ENCODE measurements around the gene PLCH1.

Gene PLCH1

GRCh38 chr3:155519078-155519477 lies 225.8 kb downstream of the PLCH1 start:
- DNase-seq: no peak

DNA sequence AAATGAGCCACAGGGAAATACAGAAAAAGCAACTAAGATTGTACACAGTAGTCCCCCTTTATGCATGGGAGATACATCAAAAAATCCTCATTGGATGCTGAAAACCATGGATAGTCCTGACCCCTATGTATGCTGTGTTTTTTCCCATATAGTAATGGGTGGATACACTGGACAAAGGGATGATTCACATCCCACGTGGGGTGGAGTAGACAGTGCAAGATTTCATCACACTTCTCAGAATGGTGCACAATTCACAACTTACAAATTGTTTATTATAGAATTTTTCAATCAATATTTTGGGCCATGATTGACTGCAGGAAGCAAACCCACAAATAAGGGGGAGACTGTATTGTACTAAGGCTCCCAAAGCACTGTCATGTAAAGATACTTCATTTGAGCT lies 227.0 kb downstream of the PLCH1 start:
- no peak for DNase-seq

DNA sequence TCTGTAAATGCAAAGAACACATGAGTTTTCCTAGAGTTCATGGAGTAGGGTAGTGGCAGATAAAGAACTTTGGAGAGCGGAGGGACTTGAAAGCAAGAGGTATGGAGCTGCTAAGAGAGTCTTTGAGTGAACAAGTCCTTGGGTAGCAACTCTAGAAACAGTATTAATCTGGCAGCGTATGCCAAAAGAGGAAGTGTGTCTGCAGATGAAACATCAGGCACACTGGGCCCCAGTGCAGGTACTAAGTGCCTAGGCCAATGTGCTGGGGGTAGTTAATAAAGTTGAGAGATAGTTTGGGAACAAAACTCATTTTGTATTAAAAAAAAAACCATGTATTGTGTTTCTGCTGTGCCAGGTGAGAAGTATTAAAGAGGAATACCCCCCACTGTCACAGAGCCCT lies 228.4 kb downstream of the PLCH1 start:
- DNase-seq: no peak

- no peak for DNase-seq
These were observed 232.0 kb downstream of the PLCH1 start for GRCh38 chr3:155512867-155513261.

DNA sequence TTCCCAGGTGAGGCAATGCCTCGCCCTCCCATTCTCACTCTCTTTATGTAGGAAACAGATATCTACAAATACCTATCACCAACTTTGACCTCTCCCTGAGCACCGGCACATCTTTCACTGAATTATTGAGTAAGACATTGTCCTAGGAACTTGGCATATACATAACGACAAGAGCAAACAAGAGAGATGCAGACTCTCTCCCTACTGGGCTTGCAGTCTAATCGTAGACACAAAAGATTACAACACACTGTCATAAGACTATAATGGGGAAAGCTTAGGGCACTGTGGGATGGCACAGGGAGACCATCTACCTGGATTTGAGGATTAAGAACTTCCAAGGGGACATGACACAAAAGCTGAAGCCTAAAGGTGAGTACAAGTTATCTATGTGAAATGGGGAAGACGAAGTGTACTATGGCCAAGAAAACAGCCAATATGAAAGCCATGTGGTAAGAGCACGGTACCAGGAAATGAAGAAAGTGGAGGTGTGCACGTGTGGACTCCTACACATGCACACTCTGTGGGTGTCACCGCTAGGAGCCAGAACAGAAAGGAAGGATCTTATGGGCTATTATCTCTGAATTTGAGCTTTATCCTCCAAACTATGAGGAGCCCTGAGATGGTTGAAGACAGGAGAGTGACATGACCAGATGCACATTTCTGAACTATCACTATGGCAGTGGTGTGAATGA lies 232.6 kb downstream of the PLCH1 start:
- no peak for DNase-seq

- no peak for DNase-seq
These were observed 240.2 kb downstream of the PLCH1 start for GRCh38 chr3:155504682-155505081.

DNA sequence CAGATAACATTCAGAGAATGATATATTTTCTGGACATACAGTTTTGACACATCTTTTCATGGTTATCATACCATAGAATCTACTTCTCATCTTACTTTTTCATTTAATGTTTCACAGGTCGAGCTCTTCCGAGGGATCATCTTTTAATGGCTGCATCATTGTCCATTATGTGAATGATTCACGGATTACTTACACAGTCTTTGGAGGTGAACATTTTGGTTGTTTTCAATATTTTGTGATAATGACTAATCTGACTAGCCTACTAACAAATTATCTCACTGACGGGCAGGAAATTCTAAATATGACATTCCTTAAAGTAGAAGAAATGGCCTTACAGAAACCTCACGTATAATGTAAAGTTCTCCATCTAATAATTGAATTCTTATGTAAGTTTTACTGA lies 242.2 kb downstream of the PLCH1 start:
- no peak for DNase-seq

GRCh38 chr3:155500194-155500818 lies 244.6 kb downstream of the PLCH1 start:
- no peak for DNase-seq

DNA sequence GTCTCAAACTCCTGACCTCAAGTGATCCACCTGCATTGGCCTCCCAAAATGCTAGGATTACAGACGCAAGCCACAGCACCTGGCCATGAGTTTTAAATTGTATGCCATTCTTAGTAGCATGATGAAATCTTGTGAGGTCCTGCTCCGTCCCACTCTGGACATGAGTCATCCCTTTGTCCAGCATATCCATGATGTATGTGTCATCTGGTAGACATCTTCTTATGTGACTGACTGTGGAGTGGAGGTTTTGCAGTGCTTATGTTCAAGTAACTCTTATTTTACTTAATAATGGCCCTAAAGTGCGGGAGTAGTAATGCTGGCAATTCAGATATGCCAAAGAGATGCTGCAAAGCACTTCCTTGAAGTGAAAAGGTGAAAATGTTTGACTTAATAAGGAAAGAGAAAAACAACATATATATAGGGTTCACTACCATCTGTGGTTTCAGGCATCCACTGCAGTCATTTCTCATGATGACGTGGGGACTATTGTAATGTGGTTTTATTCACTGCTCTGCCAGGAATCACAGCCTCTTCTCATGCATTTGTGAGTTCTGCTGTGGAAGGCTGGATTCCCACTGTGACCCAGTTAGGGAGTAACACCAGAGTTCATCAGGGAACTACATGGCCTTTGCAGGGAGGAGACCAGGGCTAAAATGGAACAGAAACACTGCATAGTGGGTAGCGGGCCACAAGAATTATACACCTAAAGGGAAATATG lies 246.8 kb downstream of the PLCH1 start:
- no peak for DNase-seq

DNA sequence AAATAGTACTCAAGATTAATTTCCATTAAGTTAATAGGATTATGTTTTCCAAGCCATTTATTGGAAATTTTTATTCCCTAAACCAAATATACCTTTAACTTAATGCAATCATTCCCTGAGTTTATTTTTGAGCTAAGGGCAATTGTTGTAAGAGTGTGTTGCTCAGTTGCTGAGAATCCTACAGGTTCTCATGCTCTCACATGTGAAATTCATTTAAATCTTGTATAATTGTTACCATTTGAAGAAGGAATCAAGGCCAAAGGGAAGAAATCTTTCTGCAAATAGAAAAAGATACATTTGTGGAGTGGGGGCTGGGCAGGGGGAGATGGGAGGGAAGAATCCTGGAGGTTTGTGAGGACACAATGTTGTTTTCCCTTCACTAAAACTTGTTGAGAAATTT lies 248.7 kb downstream of the PLCH1 start:
- no peak for DNase-seq

DNA sequence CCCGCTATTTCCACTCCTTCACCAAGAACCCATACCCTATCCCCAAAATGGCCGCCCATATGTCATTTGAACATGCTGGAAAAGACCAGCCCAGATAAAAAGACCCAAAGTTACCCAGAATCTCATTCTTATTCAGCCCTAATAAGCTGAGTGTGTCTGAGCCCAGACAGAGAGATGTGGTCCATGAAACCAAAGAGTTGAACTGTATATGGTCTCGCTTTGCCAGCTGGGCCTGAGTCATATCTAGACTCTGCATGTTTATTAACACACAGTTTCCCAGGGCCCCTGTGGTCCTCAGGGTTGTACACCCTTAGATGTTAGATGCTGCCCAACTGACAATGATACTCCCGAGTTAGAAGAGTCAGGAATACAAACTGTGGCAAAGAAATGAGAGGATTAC lies 249.5 kb downstream of the PLCH1 start:
- no peak for DNase-seq

GRCh38 chr3:155494332-155494731 lies 250.5 kb downstream of the PLCH1 start:
- no peak for DNase-seq

DNA sequence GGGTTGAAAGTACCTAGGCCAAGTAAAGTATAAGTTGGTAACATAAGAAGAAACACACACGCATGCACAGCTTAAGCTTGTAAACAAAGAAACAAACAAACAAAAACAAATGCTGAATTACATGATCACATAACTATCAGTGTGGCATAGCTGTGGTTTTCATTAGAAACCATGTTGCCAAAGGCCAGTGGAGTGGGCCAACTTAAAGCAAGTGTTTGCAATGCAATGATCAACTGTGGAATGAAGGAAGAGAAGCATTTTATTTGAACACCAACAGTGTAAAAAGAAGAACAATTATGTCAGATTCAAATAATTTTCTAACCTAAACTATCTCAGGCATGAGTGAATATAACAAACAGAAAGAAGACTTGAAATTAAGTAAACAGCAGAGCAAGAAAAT lies 252.0 kb downstream of the PLCH1 start:
- DNase-seq: no peak

DNA sequence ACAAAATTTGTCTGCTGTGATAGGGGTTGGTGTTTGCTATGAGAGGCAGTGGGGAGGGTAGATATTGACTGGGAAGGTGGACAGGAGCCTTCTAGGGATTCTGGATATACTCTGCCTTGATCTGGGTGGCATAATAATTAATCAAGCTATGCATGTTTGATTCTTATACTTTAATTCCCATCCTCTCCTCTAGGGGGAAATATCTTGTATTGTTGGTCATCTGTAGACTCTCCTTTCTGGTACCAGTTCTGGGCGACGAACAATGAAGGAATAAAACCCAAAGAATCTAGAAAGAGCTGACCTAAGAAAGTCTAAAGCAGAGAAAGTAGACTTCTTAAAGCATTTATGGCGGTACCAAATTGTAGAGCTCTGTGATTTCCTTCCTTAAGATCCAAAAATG lies 253.2 kb downstream of the PLCH1 start:
- no peak for DNase-seq

DNA sequence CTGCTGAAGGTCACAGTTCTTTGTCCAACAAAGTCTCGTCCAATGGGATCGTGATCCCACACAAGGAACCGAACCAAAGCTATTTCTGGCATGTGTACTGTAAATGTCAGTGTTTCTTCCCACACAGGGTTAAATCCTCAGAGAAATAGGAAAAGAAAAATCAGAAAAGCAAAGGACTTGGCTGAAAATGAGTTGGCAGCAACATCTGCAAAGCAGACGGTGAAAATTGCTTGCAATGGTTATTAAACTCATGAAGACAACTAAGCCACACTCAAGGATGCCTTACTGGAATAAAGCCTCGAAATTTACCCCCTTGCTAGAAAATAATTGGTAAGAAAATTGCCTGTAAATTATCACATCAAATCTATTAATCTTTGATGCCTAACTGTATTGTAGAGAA lies 256.2 kb downstream of the PLCH1 start:
- no peak for DNase-seq

DNA sequence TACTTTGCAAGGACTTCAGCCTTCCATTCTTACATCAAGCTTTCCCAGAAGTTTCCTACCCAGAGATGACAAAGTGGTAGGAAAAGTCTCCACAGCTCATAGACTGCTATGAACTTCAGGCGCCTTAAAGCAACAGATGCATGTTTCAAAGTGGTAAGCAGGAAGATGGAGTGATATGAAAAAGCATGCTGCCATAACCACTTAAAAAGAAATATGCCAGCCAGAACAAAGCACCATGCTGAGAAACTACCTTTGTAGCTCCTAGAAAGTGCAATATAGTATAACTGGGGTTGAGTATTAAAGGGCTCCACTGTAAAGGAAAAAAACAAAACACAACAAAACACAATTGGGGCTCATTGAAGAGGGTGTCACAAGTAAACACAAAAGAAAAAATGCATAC lies 259.0 kb downstream of the PLCH1 start:
- no peak for DNase-seq

GRCh38 chr3:155481591-155481990 lies 263.3 kb downstream of the PLCH1 start:
- DNase-seq: no peak

DNA sequence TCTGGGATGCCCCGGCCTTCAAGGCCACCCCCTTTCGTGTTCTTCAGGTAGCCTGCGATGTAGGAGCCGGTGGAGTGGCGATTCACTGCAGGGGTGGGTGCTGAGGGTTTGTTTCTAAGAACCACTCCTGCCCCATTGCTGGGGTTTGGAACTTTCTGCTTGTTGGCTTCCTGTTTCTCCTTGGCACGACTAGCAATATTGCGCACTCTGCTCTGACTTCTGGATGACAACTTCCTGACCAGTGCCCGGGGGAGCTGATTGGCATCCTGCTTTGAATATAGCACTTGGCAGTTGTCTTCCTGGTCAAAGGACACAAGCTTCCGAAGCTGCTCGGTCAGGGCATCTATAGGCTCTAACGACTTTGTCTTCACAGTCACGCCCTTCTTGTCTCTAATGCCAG lies 263.8 kb downstream of the PLCH1 start:
- no peak for DNase-seq

DNA sequence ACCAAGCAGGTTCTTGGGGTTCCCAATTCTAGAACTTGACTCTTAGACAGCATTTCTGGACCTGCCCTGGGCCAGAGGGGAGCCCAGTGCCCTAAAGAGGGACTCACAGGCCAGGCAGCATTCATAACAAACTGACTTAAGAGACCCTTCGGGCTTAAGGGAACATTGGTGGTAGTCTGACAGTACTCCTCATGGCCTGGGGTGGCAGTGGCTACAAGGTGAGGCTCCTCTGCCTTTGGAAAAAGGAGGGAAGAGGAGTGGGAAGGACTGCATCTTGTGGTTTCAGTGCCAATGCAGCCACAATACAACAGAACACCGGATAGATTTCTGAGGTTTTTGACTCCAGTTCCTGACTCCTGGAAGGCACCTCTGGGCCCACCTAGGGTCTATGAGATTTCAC lies 279.2 kb downstream of the PLCH1 start:
- no peak for DNase-seq

- no peak for DNase-seq
These were observed 282.2 kb downstream of the PLCH1 start for GRCh38 chr3:155462672-155463071.

DNA sequence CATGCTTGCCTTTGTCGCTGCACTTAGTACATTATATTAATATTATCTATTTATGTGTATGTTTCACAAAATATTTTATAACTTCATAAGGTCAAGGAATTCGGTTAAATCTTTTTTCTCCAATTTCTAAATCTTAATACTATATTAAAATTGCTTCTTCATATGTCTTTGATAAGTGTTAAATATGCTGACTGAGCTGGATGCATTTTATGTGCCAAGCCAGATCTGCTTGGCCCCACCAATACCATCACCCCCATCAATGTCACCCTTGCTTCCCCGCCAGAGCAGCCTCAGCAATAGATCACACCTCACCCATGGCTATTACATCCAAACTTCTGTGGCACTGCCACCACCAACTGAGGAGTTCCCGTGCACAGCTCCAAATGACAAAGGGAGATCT lies 287.3 kb downstream of the PLCH1 start:
- no peak for DNase-seq

GRCh38 chr3:155455765-155456164 lies 289.1 kb downstream of the PLCH1 start:
- no peak for DNase-seq

GRCh38 chr3:155453512-155453911 lies 291.4 kb downstream of the PLCH1 start:
- no peak for DNase-seq

DNA sequence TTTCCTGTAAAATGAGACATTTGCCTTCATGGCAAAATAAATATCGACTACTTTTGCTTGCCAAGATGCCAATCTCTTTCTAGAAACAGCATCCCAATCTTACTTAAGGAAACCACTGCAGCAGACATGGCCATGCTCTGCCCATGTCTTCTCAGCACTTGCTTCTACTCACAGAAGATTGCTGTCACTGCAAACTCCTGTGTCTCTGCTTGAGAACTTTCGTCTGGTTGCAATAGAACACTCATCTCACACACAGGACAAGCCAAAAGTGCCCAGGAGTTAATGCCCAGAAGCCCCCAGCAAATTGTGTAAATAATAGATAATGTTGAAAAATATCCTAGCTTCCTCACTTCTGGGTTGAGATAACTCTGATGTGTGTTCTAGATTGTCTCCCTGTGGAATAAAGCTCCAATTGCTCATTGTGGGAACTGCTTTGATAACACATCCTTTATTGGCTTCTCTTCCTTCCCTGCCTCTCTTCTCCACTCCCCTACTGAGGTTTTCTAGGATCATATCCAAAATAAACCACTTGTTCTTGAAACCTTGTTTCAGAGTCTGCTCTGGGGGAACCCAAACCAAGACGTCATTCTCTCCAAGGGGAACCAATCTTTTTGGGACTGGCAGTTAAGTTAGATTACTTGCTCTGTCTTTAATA lies 295.1 kb downstream of the PLCH1 start:
- no peak for DNase-seq

Measured in NCI-H1694 (cell line).